IPS DF 19.7 (cell line): ENCODE measurements around the gene C1QB.

ENCODE experiments used
- DNase-seq: peaks from one replicate; pipeline ENCODE4 v3.0.0-alpha.2; 2013; ENCODE audit warnings: low read depth, low spot score

The C1QB gene

DNA sequence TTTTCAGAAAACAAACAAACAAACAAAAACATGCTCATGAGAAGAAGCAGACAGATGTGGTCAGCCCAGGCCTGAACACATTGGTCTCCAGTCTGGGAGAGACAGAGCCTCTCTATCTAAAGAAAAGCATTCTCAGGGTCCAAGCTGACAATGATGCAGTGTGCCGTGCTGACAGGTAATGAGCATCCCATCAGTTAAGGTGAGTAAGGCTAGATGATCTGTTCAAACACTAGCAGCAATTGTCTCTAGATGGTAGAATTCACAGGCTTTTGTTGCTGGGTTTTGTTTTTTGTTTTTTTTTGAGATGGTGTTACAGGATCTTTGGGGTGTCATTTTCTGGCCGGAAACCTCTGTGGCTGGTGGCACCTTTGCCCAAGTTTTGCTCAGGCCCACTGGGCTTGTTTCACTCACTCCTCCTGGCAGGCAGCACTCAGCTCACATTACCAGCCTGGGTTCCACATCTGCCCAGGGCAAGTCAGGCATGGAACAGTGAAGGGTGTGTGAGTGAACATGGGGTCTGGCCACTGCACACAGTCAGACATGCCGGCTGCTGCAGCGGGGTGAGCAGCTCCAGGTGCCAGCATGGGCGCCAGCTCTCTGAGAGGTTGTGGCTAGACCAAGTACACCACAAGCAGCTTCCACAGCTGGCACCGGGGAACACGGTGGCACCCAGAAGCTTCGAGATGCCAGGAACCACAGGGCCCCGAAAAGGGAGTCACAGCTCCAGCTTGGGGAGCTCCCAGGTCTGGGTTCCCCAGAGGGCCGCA is 19.2 kb upstream of the C1QB start:
- no peak for DNase-seq

- no peak for DNase-seq
Observed at GRCh38 chr1:22635436-22635835, 17.6 kb upstream of the C1QB start.

- no peak for DNase-seq
Observed at GRCh38 chr1:22636353-22636752, 16.7 kb upstream of the C1QB start, which contains the start of gene C1QA. Gene C1QA, plus strand, starts transcription at chr1:22636628. Its CDS starts 989 bp downstream, at chr1:22637617.

GRCh38 chr1:22636927-22637326 is 16.1 kb upstream of the C1QB start:
- no peak for DNase-seq

- DNase-seq, result no peak
Observed at GRCh38 chr1:22637907-22638445, 15.1 kb upstream of the C1QB start.

DNA sequence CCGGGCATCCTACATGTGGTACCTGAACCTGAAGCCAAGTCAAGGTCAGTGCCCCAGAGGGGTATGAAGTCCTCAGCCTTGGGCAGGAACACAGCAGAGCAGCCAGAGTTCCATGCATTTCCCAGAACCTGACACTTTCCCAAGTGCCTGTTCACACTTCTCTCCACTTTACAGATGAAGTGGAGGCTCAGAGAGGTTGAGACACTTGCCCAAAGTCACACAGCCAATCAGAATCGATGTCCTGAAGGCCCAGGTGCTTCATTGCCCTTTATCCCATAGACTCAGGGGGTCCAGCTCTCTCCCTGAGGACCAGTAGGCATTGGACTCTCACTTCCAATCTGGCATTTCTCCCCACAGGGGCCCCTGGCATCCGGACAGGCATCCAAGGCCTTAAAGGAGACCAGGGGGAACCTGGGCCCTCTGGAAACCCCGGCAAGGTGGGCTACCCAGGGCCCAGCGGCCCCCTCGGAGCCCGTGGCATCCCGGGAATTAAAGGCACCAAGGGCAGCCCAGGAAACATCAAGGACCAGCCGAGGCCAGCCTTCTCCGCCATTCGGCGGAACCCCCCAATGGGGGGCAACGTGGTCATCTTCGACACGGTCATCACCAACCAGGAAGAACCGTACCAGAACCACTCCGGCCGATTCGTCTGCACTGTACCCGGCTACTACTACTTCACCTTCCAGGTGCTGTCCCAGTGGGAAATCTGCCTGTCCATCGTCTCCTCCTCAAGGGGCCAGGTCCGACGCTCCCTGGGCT is 14.4 kb upstream of the C1QB start:
- no peak for DNase-seq

- DNase-seq, result peak; percentile 48
Observed at GRCh38 chr1:22639286-22639685, 13.8 kb upstream of the C1QB start.

DNA sequence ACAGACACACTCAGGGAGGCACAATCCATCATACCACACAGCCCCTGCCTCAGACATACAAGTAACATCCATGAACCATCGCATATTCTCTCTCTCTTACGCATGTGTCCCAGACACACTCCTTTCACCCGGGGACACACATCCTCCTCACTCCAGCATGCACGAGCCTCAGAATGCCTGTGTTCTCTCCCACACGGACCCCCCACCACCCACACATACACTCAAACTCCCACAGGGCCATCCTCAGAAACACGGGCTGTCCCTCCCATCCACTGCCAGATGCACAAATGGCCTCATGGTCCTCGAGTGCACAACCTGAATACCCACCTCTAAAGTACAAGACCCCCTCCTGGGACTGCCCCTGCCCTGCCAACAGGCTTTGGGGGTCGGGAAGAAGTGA is 11.8 kb upstream of the C1QB start:
- no peak for DNase-seq

DNA sequence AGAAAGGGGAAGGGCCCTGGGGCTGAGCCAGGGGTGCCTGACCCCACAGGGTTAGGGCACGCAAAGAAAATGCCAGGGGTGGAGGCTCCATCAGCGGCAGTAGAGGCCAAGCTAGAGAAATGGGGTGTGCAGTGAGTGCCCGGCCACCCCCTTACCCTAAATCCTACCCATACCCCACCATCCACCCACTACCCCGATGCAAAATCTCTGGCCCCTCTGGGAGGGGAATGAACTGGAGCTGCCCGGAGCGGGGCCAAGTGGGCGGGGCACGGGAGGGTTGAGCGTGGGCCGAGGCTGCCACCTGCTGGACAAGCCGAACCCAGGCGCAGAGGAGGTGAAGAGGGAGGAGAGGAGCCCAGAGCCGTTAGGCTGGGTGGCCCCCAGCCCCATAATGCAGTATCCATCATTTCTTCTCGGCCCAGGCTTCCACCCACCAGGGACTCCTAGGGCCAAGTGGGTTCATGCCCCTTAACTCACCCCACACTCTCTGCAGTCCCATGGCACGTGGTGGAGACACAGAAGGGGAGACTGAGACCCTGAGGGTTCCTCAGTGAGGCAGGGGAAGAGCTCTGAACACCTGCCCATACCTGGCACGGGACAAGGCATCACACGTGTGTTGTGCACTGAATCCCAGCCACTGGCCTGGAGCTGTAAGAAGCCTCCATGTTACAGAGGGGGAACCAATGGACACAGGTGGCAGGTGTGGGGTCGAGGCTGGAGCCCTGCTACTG is 11.0 kb upstream of the C1QB start:
- DNase-seq, result no peak

- no peak for DNase-seq
Observed at GRCh38 chr1:22643381-22643780, 9.7 kb upstream of the C1QB start, which contains the start of gene C1QC. Gene C1QC, plus strand, starts transcription at chr1:22643633. Its CDS starts 391 bp downstream, at chr1:22644024.

GRCh38 chr1:22643928-22644327 is 9.1 kb upstream of the C1QB start:
- DNase-seq, result no peak

DNA sequence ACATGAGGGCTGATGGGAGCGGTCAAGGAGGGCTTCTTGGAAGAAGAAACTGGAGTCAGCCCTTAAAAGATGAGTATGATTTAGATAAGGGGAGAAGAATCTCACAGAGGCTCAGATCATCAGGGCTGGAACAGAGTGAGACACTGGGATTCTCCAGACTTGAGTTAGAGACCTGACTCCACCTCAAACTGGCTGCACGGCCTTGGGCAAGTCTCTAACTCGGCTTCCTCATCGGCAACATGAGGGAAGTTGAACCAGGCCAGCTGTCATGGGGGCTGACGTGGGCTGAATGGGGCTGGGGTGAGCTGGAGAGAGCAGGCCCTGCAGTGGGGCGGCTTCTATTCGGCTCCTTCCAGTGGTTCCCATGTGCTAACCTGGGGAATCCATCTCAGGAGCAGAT is 7.1 kb upstream of the C1QB start:
- DNase-seq, result no peak

GRCh38 chr1:22646384-22646783 is 6.7 kb upstream of the C1QB start:
- DNase-seq, result no peak

DNA sequence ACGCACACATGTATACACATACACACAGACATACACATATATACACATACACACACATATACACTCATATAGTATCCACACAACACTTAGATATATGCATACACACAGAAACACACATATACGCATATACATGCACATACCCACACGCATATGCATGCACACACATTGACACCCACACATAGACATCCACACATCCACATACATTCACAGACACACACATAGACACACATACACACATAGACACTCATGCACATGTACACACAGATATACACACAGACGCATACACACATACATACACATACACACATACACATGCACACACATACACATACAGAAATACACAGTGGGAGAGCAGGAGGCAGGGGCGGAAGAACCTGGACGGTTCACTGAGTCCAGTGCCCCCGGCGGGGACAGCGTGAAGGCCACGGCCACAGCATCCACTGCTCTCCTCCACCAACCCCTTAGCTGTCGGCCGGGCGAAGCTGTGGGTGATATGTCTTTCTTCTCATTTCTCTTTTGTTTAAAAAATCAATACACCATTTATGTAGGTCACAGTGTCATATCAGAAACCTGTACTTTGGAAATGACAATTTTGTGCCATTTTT is 2.8 kb upstream of the C1QB start:
- no peak for DNase-seq

DNA sequence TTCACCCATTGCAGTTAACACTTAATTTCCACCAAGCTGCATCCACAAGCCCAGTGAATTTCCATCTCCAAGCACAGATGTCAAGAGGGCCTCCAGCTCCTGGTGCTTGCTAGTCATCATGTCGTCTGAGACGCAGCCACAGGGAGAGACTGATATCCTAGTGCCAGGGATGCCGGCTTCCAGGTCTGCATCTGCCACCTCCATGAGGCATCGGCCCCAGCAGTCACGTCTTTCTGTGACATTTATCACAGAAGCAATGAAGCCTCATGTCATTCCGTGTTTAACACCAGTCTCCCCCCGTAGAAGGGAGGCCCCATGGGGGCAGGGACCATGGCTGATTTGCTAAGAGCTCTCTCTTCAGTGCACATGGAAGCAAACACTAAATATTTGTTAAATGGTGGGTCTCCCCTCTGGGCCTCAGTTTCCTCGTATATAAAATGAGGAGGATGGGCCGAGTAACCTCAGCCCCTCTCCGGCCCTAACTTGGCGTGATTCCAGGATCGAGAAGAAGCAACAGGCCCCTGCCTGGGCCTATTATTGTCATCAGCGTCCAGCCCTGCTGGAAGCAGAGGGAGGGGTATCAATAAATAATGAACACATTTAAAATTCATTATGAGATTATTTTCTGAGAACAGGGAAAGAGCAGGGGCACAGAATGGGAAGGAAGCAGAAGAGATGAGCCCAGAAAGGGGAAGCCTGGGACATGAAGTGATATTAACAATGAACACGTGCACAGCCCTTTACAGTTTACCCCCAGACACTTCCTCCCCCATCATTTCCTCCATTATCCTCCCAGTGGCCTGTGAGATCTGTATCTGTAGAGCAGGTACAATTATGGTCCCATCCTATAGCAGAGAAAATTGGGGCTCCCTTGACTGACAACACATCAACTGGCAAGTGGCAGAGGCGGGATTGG is 837 bp upstream of the C1QB start:
- DNase-seq, result no peak

DNA sequence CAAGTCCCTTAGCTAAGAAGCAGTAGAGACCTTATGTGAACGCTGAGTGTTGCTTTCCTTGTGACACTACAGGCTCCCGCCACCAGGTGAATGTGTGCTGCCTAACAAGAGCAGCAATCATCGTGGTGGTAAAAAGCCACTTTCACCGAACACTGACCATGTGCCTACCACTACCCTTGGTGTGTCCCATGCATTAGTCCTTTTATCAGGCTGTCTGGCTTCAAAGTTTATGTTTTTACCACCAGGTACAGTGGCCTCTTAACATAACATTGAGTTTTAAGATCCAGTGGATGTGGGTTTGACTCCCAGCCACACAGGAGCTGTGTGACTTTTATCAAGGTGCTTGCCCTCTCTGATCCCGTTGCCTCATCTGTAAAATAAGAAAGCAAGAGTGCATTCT is 1.7 kb downstream of the C1QB start:
- no peak for DNase-seq

DNA sequence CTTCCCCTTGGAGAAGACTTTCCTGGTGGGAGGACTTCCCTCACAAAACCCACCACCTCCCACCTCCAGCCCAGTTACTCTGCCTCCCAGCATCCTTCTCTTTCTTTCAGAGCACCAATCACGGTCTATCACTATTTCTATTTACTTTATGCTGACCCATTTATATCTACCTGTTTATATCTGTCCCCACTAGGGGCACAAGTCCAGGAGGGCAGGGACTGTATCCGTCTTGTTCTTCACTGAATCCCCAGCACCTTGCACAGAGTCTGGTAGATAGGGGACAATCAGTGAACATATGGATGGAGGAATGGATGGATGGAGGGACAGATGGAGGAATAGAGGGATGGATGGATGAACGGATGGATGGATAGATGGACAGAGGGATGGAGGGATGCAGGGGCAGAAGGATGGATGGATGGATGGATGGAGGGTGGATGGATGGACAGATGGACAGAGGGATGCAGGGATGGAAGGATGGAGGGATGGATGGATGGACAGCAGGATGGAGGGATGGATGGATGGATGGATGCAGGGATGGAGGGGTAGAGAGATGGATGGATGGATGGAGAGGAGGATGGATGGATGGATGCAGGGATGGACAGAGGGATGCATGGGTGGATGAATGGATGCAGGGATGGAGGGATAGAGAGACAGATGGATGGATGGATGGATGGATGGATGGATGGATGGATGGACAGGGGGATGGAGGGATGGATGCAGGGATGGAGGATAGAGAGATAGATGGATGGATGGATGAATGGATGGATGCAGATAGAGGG is 5.5 kb downstream of the C1QB start:
- no peak for DNase-seq

DNA sequence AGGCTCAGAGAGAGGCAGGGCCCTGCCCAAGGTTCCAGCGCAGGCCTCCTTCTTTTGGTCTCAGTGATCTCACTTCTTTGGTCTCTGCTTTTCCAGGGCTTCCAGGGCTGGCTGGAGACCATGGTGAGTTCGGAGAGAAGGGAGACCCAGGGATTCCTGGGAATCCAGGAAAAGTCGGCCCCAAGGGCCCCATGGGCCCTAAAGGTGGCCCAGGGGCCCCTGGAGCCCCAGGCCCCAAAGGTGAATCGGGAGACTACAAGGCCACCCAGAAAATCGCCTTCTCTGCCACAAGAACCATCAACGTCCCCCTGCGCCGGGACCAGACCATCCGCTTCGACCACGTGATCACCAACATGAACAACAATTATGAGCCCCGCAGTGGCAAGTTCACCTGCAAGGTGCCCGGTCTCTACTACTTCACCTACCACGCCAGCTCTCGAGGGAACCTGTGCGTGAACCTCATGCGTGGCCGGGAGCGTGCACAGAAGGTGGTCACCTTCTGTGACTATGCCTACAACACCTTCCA is 7.7 kb downstream of the C1QB start:
- no peak for DNase-seq

- DNase-seq, result no peak
Observed at GRCh38 chr1:22661880-22662279, 8.8 kb downstream of the C1QB start.

GRCh38 chr1:22662318-22662717 is 9.3 kb downstream of the C1QB start:
- DNase-seq, result peak; percentile 70
